ENCODE data around the gene CHRM1. TPM values are rescaled to one million over a fixed set of nuclear protein-coding genes. Genes with fewer than 3 reads are reported as not detected.

Gene CHRM1
- total RNA-seq, 1 donor: not detected

DNA sequence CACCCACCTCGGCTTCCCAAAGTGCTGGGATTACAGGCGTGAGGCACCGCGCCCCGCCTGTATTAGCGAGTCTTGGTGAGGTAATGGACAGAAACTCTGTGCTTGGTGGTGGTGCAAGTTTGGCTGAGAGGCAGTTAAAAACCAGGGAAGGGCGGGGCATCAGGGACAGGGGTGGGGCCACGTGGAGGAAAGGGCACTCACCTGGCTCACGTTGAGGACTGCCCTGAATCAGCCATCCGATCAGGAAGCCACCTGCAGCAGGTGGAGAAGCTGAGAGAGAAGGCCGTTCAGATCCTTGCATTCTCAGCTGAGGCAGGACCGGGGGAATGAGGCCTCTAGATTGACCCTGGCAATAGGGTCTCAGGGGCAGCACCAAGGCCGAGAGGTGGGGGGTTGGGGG, 12.1 kb upstream of the CHRM1 start:
- no peak overlapping the region for H3K4me3 ChIP-seq (ENCODE audit: low read length)
- peaks cover 13% of the 10 kb centered on the region for H3K27me3 ChIP-seq (ENCODE audit: insufficient read depth, low read length)
- H3K4me1 ChIP-seq (ENCODE audit: insufficient read depth, low read length): no peaks in the 10 kb centered on the region
- H3K9me3 ChIP-seq (ENCODE audit: low read depth, low read length): no peaks in the 10 kb centered on the region

DNA sequence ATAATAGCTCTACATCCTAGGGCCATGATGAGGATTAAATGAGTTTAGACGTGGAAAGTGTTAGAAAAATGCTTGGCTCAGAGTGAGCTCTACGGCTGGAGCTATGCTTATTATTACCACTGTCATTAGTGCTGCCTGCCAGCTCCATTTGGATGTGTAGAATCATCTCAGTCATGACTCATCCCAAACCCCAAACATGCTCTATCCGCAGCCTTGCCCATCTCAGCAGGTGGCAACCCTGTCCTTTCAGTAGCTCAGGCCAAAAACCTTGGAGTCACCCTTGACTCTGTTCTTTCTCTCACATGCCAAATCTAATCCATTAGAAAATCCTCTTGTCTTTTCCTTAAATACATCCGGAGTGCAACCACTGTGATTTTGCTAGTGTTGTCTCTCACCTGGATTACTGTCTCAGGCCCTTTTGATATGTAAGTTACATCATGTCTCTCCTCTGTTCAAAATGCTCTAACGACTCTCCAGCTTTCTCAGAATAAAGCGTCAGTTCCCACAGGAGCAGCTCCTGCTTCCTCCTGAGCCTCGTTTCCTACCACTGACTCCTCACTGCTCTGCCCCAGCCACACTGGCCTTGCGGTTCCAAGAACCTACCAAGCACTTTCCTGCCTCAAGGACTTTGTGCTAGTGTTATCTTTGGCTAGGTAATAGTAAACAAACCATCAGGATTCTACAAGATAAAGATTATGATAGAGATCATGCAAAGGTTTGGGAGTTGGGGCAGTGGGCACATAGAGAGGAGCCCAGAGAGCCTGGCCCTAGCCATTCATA, 10.5 kb upstream of the CHRM1 start:
- Histone ChIP-seq H3K9me3 (ENCODE audit: low read depth, low read length) (no peaks in the 10 kb centered on the region), H3K4me1 (ENCODE audit: insufficient read depth, low read length) (peaks cover 1% of the 10 kb centered on the region), H3K4me3 (ENCODE audit: low read length) (no peak overlapping the region), H3K27me3 (ENCODE audit: insufficient read depth, low read length) (peaks cover 27% of the 10 kb centered on the region)

DNA sequence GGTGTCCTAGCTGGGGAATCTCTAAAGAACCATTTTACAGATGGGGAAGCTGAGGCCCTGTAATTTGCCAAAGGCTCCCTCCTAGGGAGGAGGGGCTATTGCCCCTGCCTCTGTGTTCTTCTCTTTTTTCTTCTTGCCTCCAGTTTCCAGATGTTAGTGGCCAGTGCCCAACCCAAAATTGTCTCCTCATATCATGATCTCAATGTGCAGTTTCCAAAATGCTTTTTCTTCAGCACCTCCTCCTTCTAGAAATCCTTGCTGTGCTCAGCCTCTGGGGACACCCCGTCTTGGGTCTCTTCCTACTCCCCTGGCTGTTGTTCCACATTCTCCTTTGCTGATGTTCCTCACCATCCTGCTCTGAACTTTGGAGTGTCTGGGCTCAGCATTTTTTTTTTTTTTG, 9.5 kb upstream of the CHRM1 start:
- Histone ChIP-seq H3K27me3 (ENCODE audit: insufficient read depth, low read length) (peaks cover 36% of the 10 kb centered on the region), H3K4me1 (ENCODE audit: insufficient read depth, low read length) (peaks cover 12% of the 10 kb centered on the region), H3K4me3 (ENCODE audit: low read length) (no peak overlapping the region), H3K9me3 (ENCODE audit: low read depth, low read length) (no peaks in the 10 kb centered on the region)

DNA sequence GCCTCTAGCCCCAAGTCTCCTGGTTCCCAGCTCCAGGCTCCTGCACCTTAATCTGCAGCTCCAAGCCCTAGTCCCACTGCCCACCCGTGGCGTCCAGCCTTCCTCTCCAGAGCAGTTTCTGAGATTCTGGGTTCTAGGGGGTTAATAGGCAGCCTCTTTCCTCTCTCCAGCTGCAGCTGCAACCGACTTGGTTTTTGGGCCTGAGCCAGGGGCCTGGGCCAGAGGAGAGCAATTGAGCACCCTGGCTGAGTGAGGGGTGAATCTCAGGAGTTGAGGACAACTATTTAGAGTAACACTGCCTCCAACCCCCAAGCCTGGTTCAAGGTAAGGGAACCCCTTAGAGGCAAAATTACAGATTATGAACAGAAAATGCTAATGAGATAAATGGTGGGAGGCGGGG, 9.0 kb upstream of the CHRM1 start:
- Histone ChIP-seq H3K4me1 (ENCODE audit: insufficient read depth, low read length) (peaks cover 16% of the 10 kb centered on the region), H3K27me3 (ENCODE audit: insufficient read depth, low read length) (peaks cover 42% of the 10 kb centered on the region), H3K9me3 (ENCODE audit: low read depth, low read length) (no peaks in the 10 kb centered on the region), H3K4me3 (ENCODE audit: low read length) (no peak overlapping the region)

DNA sequence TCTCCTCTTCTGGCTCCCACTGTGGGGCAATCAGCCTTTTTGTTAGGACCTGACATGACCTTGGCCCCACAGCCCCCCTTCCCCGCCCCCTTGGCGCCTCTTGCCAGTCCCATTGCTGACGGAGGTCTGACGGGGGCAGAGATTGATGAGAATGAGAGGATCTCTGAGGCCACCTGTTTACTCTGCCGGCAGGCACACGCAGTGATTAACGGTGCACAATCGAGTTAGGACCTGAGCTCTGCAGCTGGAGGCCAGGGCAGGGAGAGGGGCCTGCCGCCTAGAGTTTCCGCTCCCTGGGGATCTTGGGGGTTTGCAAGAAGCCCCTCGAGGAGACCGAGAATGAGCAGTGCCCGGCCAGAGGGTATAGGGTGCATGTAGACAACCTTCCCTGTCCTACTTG, 6.8 kb upstream of the CHRM1 start:
- H3K9me3 ChIP-seq (ENCODE audit: low read depth, low read length): no peaks in the 10 kb centered on the region
- peaks cover 27% of the 10 kb centered on the region for H3K4me1 ChIP-seq (ENCODE audit: insufficient read depth, low read length)
- no peak overlapping the region for H3K4me3 ChIP-seq (ENCODE audit: low read length)
- H3K27me3 ChIP-seq (ENCODE audit: insufficient read depth, low read length): peaks cover 58% of the 10 kb centered on the region

DNA sequence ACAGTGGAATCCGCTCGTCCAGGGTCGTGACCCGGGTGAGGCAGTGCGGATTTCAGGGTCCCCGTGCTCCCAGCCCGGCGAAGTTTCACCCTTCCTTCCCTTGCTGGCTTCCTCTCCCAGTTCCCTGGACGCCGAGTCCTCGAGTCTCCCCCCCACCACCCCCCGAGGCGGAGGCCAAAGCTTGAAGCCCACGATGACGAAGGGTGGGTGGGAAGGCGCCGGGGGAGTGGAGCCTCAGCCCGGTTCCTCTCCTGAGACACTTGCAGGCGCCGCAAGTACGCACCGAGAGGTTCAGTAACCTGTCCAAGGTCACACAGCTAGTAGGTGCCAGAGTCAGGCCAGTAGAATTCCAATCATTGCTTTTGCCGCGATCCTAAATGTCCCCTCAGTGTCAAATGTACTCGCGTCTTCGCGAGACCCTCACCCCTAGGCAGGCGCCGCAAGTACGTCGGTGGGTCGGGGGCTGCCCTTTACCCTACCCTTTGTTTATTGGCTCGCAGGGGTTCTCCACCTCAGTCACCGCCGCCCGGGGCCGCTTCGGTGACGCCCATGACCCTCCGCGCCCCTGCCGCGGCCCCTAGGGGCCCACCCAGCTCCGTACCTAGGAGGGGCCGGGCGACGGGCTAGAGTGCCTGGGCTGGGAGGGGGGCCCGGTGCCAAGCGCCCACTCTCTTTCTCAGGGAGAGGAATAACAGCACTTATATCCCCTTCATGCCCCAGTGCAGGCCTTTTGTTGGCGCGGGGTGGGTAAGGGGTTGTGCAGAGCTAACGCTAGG, 5.7 kb upstream of the CHRM1 start:
- H3K27me3 ChIP-seq (ENCODE audit: insufficient read depth, low read length): peaks cover 66% of the 10 kb centered on the region
- H3K4me1 ChIP-seq (ENCODE audit: insufficient read depth, low read length): peaks cover 27% of the 10 kb centered on the region
- H3K9me3 ChIP-seq (ENCODE audit: low read depth, low read length): no peaks in the 10 kb centered on the region
- no peak overlapping the region for H3K4me3 ChIP-seq (ENCODE audit: low read length)

DNA sequence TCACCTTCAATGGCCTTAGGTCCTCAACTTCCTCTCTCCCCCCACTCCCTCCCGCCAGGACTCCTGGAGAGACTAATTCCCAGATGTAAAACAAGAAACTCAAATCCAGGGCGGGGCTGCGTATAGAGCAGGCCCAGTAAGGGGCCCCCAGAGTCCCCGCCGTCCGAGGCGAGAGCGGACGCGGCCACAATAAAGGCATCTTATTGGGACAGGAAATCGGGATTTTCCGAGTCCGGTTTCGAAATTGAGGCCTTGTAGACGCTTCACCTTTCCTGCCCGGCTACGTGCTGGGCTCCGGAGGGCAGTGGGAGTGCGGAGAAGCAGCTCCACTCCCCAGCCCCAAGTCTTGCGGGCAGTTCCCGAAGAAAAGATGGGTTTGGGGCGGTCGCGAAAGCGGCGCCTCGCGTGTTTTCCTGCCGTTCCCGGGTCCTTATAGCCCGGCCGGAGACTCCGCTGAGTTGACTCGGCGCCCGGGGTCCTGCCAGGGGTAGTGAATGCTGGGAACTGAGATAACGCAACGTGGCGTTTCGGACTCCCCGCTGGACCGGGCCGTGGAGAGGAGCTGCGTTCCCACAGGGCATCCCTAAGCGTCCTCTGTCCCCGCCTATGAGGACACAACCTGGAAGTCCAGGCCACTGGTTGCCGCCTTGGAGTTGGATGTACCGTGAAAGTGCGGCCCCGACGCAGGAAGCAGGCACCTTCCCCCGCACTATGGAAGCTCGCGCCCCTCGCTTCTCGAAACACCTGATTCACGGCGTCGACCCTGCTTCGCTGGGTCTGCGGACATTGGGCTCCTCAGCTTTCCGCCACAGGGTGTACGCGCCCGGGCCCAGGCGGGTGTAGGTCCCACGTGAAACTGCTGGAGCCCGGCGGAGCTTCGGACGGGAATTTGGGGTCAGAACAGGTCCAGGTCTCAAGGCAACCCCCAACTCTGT, 4.8 kb upstream of the CHRM1 start:
- peaks cover 27% of the 10 kb centered on the region for H3K4me1 ChIP-seq (ENCODE audit: insufficient read depth, low read length)
- H3K4me3 ChIP-seq (ENCODE audit: low read length): no peak overlapping the region
- H3K27me3 ChIP-seq (ENCODE audit: insufficient read depth, low read length): peaks cover 66% of the 10 kb centered on the region
- H3K9me3 ChIP-seq (ENCODE audit: low read depth, low read length): no peaks in the 10 kb centered on the region

DNA sequence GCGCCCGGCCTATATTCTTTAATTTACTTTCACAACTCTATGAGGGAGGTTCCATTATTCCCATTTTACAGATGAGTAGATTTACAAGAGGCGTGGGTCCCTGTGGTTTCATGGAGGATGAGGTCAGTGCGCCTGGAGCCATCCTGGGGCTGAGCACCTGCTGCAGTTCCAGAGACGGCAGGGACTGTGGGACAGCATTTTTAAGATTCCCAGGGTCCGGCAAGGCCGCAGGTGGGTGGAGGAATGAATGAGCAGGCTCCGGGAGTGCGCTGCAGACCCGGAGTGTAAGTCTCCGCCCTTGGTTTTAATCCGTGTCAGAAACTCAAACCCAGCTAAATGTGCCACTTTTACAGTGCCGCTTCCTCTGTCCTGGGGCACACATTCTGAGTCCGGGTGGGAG, 4.1 kb upstream of the CHRM1 start:
- Histone ChIP-seq H3K9me3 (ENCODE audit: low read depth, low read length) (no peaks in the 10 kb centered on the region), H3K27me3 (ENCODE audit: insufficient read depth, low read length) (peaks cover 63% of the 10 kb centered on the region), H3K4me1 (ENCODE audit: insufficient read depth, low read length) (peaks cover 27% of the 10 kb centered on the region), H3K4me3 (ENCODE audit: low read length) (no peak overlapping the region)

DNA sequence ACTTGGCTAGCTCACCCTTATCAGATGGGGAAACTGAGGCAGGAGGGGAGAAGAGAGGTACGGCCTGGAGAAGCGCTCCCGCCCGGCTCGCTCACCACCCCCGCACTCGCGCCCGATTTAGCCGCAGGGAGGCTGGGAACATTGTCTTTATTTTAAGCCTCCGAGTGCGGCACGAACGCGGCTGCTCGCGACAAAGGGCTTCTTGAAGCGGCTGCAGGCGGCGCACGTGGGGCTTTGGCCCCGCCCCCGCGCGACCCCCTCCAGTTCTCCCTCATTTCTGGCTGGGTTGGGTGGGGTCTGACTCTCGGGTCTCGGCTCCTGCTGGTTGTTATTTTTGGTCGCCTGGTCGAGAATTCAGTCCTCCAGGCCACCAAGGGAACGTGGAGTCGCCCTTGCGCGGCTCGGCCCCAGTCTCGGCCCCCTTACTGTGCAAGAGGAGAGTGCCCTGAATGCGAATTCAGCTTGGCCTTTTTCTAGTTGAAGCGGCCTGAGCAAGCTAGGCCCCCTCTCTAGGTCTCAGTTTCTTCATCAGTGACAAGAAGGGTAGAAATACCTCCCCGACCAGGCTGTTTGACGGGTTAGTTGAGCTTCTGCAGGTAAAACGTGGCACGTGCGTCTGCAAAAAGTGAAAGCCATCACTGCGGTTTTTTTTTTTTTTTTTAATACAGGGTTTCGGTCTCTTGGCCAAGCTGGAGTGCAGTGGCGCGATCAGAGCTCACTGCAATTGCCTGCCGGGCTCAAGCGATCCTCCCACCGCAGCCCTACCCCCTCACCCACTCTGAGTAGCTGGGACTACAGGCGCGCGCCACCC, 2.6 kb upstream of the CHRM1 start:
- peaks cover 59% of the 10 kb centered on the region for H3K27me3 ChIP-seq (ENCODE audit: insufficient read depth, low read length)
- no peaks in the 10 kb centered on the region for H3K9me3 ChIP-seq (ENCODE audit: low read depth, low read length)
- peaks cover 27% of the 10 kb centered on the region for H3K4me1 ChIP-seq (ENCODE audit: insufficient read depth, low read length)
- no peak overlapping the region for H3K4me3 ChIP-seq (ENCODE audit: low read length)

DNA sequence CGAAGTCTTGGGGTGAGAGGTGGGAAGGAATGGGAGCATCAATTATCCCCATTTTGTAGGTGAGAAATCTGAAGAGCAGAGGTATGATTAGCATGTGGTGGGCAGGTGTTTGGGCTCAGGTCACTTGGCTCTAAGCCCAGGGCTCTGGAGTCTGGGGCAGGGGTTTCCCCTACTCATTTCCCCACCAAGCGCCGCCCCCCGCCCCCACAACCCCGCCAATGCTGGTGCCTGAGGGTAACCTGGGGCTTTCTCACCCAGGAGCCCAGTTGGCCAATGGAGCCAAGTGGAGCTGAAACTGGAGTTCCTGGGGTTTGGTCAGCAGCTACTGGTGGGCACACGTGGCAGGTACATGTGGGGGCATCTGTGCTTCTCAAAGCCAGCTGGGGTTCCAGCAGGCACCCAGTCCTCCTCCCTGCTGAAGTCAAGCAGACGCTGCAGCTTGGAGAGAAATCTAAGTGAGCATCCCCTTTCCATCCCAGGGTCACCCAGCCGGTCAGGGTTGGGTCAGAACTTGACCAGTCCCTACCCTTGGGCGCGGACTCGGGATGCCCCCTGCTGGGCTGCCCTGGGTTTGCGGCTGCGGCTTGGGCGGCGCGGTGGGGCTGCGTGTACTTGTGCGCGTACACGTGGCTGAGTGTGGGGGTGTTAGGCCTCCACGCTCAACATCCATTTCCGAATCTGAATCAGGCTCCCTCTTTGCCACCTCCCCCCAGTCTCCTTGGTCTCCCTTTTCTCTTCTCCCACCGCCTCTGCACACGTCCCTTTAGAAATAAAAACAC, 1.7 kb upstream of the CHRM1 start:
- Histone ChIP-seq H3K4me1 (ENCODE audit: insufficient read depth, low read length) (peaks cover 27% of the 10 kb centered on the region), H3K9me3 (ENCODE audit: low read depth, low read length) (no peaks in the 10 kb centered on the region), H3K4me3 (ENCODE audit: low read length) (no peak overlapping the region), H3K27me3 (ENCODE audit: insufficient read depth, low read length) (peaks cover 50% of the 10 kb centered on the region)

DNA sequence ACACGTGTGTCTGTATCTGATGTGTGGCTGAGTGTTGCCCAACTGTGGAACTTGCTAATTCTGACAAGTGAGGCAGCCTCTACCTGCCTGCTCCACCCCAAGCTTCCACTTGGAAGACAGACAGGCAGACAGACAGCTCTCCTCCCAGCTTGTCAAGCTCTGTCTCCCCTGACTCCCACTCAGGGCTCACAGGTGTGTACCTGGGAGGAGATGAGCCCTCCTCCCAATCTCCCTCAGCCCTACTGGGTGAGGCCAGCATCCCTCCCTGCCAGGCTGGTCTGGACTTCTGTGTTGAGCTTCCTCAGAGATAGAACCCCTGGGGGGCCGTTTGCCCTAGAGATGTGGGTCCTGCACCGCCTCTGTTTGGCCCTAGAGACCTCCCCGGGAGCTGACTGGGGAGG, 1.0 kb upstream of the CHRM1 start:
- Histone ChIP-seq H3K27me3 (ENCODE audit: insufficient read depth, low read length) (peaks cover 44% of the 10 kb centered on the region), H3K9me3 (ENCODE audit: low read depth, low read length) (no peaks in the 10 kb centered on the region), H3K4me3 (ENCODE audit: low read length) (no peak overlapping the region), H3K4me1 (ENCODE audit: insufficient read depth, low read length) (peaks cover 27% of the 10 kb centered on the region)

DNA sequence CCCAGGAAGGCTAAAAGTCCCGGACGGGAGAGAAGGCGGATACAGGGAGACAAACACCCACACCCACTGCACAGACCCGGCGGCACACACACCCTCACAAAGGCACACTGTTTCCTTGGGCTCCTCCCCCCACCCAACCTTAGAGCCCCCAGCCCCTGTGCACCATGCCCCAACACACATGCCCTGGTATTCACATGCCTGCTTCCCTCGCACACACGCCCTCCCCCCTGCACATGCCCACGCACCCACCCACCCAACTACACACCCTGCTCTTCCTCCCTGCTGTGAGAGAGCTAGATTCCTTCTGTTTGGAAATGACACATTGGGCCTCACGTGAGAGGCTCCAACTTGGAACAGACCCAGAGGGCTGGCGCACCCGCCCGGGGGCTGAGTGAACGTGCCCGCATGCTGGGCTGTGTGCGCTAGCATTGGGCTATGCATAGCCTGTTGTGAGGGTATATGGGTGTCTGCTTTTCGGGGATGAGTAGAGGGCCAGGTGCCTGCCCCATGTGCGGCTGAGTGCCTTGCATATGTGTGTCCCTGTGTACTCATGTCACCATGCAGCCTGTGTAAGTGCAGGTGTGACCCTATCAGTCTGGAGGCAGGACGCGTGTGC, 518 bp upstream of the CHRM1 start:
- Histone ChIP-seq H3K4me3 (ENCODE audit: low read length) (no peak overlapping the region), H3K4me1 (ENCODE audit: insufficient read depth, low read length) (peaks cover 25% of the 10 kb centered on the region), H3K27me3 (ENCODE audit: insufficient read depth, low read length) (peaks cover 40% of the 10 kb centered on the region), H3K9me3 (ENCODE audit: low read depth, low read length) (no peaks in the 10 kb centered on the region)

DNA sequence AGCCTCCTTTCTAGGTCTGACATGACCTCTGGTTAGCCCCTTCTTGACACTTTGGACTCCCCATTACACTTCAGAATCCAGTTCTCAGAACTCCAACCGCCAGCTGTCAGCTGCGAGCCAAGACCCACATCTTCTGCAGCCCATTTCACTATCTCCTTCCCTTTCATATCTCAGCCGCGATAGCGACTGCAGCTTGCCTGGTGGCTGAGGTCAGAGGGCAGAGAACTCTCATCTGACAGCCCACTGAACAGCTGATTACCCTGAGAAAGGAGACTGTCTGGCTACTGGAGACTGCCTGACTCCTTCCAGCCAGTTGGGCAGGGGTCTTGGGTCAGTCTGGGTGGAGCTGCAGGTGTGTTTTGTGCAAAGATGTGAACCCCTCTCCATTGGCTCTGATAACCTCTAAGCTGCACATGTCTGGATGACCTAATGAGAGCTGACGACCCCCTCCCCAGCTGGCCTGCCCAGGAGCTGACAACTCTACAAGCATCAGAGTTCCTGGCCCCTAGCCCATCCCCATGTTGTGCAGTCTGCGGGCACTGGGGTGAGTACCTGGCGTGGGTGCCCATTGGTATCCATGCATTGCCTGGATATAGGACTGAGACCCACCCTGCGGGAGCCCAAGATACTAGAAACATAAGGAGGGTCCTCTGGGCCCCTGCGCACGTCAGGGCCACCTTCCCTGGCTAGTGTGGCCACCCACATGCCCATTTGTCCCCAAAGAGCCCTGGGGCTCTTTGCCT, 1.1 kb downstream of the CHRM1 start:
- peaks cover 11% of the 10 kb centered on the region for H3K4me1 ChIP-seq (ENCODE audit: insufficient read depth, low read length)
- no peaks in the 10 kb centered on the region for H3K9me3 ChIP-seq (ENCODE audit: low read depth, low read length)
- H3K27me3 ChIP-seq (ENCODE audit: insufficient read depth, low read length): peaks cover 24% of the 10 kb centered on the region
- H3K4me3 ChIP-seq (ENCODE audit: low read length): no peak overlapping the region
